SK-N-SH treated with all-trans-retinoic acid at 6 μM for 48 hours (cell line): ENCODE data around the gene TSN.

Source experiments
- ATAC-seq: fragments of 200-7000 bp; cut with Tn5 transposase; 3 replicates; pipeline ENCODE4 v1.9.1; 2020; ENCODE audit warnings: mild to moderate bottlenecking, moderate library complexity
- ARNTL ChIP-seq: fragments of 450-650 bp; formaldehyde crosslinking; IDR thresholded peaks from 2 replicates; pipeline ENCODE4 v1.5.0; 2020; ENCODE audit warnings: low read depth, mild to moderate bottlenecking, moderate library complexity, borderline replicate concordance
- BACH2 ChIP-seq: fragments of 250-450 bp; sonication (Bioruptor Pico); IDR thresholded peaks from 2 replicates; pipeline ENCODE4 v1.9.0; 2021; ENCODE audit warnings: mild to moderate bottlenecking, borderline replicate concordance
- ESRRG ChIP-seq: fragments of 250-450 bp; sonication (Bioruptor Pico); IDR thresholded peaks from 2 replicates; pipeline ENCODE4 v1.6.1; 2021; ENCODE audit warnings: mild to moderate bottlenecking
- GLIS3 ChIP-seq: fragments of 250-450 bp; sonication (Bioruptor Pico); IDR thresholded peaks from 2 replicates; pipeline ENCODE4 v1.5.0; 2020; ENCODE audit warnings: mild to moderate bottlenecking, moderate library complexity
- ISL1 ChIP-seq: fragments of 250-450 bp; sonication (Bioruptor Pico); IDR thresholded peaks from 2 replicates; pipeline ENCODE4 v2.1.2; 2022; ENCODE audit warnings: mild to moderate bottlenecking, moderate library complexity
- RARB ChIP-seq: fragments of 250-450 bp; sonication (Bioruptor Pico); IDR thresholded peaks from 2 replicates; pipeline ENCODE4 v1.8.0; 2021; ENCODE audit warnings: mild to moderate bottlenecking, moderate library complexity
- SNAI2 ChIP-seq: fragments of 250-450 bp; sonication (Bioruptor Pico); IDR thresholded peaks from 2 replicates; pipeline ENCODE4 v1.5.0; 2020; ENCODE audit warnings: mild to moderate bottlenecking, moderate library complexity
- TCF4 ChIP-seq: fragments of 250-450 bp; sonication (Bioruptor Pico); IDR thresholded peaks from 2 replicates; pipeline ENCODE4 v1.8.0; 2021; ENCODE audit warnings: mild to moderate bottlenecking, moderate library complexity, borderline replicate concordance
- TOX ChIP-seq: fragments of 250-450 bp; sonication (Bioruptor Pico); IDR thresholded peaks from 2 replicates; pipeline ENCODE4 v1.8.0; 2021; ENCODE audit warnings: mild to moderate bottlenecking, moderate library complexity, borderline replicate concordance
- ZC3H10 ChIP-seq: fragments of 250-450 bp; sonication (Bioruptor Pico); IDR thresholded peaks from 2 replicates; pipeline ENCODE4 v1.5.1; 2021; ENCODE audit warnings: mild to moderate bottlenecking, moderate library complexity
- ZFP3 ChIP-seq: fragments of 250-450 bp; sonication (Bioruptor Pico); IDR thresholded peaks from 2 replicates; pipeline ENCODE4 v1.5.0; 2020; ENCODE audit warnings: mild to moderate bottlenecking, moderate library complexity
- ZNF565 ChIP-seq: fragments of 450-650 bp; formaldehyde crosslinking; conservative IDR thresholded peaks from 2 replicates; pipeline ENCODE4 v1.5.0; 2020; ENCODE audit warnings: low read depth, mild to moderate bottlenecking, moderate library complexity
- ZNF70 ChIP-seq: fragments of 450-650 bp; formaldehyde crosslinking; IDR thresholded peaks from 2 replicates; pipeline ENCODE4 v1.5.0; 2020; ENCODE audit warnings: mild to moderate bottlenecking, moderate library complexity
- TF ChIP-seq, protein P1 (sequence below): fragments of 250-450 bp; sonication (Bioruptor Pico); IDR thresholded peaks from 2 replicates; pipeline ENCODE4 v1.5.0; 2020; ENCODE audit warnings: mild to moderate bottlenecking, moderate library complexity
- TF ChIP-seq, protein P2 (sequence below): fragments of 250-450 bp; sonication (Bioruptor Pico); IDR thresholded peaks from 2 replicates; pipeline ENCODE4 v1.5.1; 2021; ENCODE audit warnings: mild to moderate bottlenecking, moderate library complexity
- TF ChIP-seq, protein P3 (sequence below): fragments of 250-450 bp; sonication (Bioruptor Pico); IDR thresholded peaks from 2 replicates; pipeline ENCODE4 v1.8.0; 2020; ENCODE audit warnings: mild to moderate bottlenecking, moderate library complexity, borderline replicate concordance
- TF ChIP-seq, protein P4 (sequence below): fragments of 250-450 bp; sonication (Bioruptor Pico); IDR thresholded peaks from 2 replicates; pipeline ENCODE4 v1.8.0; 2021; ENCODE audit warnings: low read depth, mild to moderate bottlenecking, moderate library complexity, borderline replicate concordance
- TF ChIP-seq, protein P5 (sequence below): fragments of 250-450 bp; sonication (Bioruptor Pico); IDR thresholded peaks from 2 replicates; pipeline ENCODE4 v1.5.1; 2020; ENCODE audit warnings: low read depth, mild to moderate bottlenecking, moderate library complexity

The TSN gene

DNA sequence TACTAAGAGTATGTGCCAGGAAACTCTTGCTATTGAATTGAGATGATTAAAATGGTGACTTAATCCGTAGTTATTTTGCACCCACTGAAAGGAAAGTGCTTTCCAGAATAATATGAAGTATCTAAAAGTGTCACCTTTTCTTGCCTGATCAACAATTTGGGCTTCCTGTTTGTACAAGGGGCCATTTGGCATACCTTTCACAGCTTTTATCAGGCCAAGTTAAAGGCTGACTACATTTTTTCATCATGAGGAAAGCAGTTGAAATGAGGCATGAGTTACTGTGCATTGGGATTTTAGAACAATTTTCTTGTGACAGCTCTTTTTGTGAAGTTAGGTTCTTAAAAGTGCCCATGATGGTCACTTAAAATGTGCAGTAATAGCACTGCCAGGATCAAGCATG, 11.2 kb downstream of the TSN start:
- ATAC-seq: no peak
- TF ChIP-seq SNAI2 (CRISPR knock-in tag): no peak
- TF ChIP-seq ZC3H10 (CRISPR knock-in tag): no peak
- TF ChIP-seq, protein P1, sequence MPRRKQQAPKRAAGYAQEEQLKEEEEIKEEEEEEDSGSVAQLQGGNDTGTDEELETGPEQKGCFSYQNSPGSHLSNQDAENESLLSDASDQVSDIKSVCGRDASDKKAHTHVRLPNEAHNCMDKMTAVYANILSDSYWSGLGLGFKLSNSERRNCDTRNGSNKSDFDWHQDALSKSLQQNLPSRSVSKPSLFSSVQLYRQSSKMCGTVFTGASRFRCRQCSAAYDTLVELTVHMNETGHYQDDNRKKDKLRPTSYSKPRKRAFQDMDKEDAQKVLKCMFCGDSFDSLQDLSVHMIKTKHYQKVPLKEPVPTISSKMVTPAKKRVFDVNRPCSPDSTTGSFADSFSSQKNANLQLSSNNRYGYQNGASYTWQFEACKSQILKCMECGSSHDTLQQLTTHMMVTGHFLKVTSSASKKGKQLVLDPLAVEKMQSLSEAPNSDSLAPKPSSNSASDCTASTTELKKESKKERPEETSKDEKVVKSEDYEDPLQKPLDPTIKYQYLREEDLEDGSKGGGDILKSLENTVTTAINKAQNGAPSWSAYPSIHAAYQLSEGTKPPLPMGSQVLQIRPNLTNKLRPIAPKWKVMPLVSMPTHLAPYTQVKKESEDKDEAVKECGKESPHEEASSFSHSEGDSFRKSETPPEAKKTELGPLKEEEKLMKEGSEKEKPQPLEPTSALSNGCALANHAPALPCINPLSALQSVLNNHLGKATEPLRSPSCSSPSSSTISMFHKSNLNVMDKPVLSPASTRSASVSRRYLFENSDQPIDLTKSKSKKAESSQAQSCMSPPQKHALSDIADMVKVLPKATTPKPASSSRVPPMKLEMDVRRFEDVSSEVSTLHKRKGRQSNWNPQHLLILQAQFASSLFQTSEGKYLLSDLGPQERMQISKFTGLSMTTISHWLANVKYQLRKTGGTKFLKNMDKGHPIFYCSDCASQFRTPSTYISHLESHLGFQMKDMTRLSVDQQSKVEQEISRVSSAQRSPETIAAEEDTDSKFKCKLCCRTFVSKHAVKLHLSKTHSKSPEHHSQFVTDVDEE: no peak
- no peak for TF ChIP-seq ESRRG (CRISPR knock-in tag)
- no peak for TF ChIP-seq GLIS3 (CRISPR knock-in tag)
- TF ChIP-seq ZNF565 (CRISPR knock-in tag): no peak
- TF ChIP-seq ZNF70 (CRISPR knock-in tag): no peak
- no peak for TF ChIP-seq RARB (CRISPR knock-in tag)
- TF ChIP-seq, protein P2, sequence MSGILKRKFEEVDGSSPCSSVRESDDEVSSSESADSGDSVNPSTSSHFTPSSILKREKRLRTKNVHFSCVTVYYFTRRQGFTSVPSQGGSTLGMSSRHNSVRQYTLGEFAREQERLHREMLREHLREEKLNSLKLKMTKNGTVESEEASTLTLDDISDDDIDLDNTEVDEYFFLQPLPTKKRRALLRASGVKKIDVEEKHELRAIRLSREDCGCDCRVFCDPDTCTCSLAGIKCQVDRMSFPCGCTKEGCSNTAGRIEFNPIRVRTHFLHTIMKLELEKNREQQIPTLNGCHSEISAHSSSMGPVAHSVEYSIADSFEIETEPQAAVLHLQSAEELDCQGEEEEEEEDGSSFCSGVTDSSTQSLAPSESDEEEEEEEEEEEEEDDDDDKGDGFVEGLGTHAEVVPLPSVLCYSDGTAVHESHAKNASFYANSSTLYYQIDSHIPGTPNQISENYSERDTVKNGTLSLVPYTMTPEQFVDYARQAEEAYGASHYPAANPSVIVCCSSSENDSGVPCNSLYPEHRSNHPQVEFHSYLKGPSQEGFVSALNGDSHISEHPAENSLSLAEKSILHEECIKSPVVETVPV (CRISPR knock-in tag): no peak
- TF ChIP-seq ZFP3: no peak
- TF ChIP-seq, protein P3, sequence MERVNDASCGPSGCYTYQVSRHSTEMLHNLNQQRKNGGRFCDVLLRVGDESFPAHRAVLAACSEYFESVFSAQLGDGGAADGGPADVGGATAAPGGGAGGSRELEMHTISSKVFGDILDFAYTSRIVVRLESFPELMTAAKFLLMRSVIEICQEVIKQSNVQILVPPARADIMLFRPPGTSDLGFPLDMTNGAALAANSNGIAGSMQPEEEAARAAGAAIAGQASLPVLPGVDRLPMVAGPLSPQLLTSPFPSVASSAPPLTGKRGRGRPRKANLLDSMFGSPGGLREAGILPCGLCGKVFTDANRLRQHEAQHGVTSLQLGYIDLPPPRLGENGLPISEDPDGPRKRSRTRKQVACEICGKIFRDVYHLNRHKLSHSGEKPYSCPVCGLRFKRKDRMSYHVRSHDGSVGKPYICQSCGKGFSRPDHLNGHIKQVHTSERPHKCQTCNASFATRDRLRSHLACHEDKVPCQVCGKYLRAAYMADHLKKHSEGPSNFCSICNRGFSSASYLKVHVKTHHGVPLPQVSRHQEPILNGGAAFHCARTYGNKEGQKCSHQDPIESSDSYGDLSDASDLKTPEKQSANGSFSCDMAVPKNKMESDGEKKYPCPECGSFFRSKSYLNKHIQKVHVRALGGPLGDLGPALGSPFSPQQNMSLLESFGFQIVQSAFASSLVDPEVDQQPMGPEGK (CRISPR knock-in tag): no peak
- TF ChIP-seq, protein P4, sequence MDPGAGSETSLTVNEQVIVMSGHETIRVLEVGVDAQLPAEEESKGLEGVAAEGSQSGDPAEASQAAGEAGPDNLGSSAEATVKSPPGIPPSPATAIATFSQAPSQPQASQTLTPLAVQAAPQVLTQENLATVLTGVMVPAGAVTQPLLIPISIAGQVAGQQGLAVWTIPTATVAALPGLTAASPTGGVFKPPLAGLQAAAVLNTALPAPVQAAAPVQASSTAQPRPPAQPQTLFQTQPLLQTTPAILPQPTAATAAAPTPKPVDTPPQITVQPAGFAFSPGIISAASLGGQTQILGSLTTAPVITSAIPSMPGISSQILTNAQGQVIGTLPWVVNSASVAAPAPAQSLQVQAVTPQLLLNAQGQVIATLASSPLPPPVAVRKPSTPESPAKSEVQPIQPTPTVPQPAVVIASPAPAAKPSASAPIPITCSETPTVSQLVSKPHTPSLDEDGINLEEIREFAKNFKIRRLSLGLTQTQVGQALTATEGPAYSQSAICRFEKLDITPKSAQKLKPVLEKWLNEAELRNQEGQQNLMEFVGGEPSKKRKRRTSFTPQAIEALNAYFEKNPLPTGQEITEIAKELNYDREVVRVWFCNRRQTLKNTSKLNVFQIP (CRISPR knock-in tag): no peak
- no peak for TF ChIP-seq TCF4 (CRISPR knock-in tag)
- no peak for TF ChIP-seq ISL1 (CRISPR knock-in tag)
- no peak for TF ChIP-seq TOX

DNA sequence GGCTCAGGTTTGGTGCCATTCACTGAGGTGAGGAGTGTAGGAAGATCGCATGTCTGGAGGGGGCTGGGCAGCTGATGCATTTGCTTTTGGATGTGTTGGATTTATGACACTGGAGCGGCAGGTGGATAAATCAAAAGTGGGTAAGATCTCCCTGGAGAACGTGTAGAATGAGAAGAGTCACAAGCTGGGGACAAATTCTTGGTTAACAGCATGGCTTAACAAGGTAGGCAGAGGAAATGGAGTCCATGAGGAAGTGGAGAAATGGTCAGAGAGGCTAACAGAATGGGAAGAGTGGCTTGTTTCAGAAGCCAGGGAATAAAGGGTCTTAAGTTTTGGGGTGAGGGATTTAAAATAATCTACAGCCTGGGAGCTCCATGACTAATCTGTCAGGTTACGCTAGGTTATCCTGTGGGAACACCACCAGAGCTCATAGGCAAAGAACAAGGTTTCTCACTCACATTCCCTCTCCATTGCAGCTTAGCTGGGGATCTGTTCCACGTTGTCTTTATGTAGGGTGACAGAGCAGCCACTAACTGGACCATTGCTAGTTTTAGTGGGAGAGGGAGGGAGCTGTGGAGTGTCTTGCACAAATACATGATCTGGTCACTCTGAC, 12.8 kb downstream of the TSN start:
- no peak for ATAC-seq

More for the DNA sequence above, 12.8 kb downstream of the TSN start:
- TF ChIP-seq ARNTL (CRISPR knock-in tag) (no peak), BACH2 (no peak), ZFP3 (no peak), SNAI2 (CRISPR knock-in tag) (no peak), ISL1 (CRISPR knock-in tag) (no peak), ZNF565 (CRISPR knock-in tag) (no peak), ZC3H10 (CRISPR knock-in tag) (no peak), RARB (CRISPR knock-in tag) (no peak), ESRRG (CRISPR knock-in tag) (no peak)
- TF ChIP-seq, protein P5, sequence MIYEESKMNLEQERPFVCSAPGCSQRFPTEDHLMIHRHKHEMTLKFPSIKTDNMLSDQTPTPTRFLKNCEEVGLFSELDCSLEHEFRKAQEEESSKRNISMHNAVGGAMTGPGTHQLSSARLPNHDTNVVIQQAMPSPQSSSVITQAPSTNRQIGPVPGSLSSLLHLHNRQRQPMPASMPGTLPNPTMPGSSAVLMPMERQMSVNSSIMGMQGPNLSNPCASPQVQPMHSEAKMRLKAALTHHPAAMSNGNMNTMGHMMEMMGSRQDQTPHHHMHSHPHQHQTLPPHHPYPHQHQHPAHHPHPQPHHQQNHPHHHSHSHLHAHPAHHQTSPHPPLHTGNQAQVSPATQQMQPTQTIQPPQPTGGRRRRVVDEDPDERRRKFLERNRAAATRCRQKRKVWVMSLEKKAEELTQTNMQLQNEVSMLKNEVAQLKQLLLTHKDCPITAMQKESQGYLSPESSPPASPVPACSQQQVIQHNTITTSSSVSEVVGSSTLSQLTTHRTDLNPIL (CRISPR knock-in tag): no peak
- TF ChIP-seq, protein P1: no peak
